Loucy (cell line): ENCODE results near the gene TEX2.
"Not testable (repeated sequence)": the region's sequence is repeated elsewhere in the genome, so short reads cannot be mapped to it uniquely, and the experiment has no call there.

Experiments
- H2AFZ ChIP-seq: fragments of 200-600 bp; sonication (generic); 2 replicates; pipeline ENCODE4 v1.6.0; 2016; ENCODE audit warnings: antibody characterized with exemption, mild to moderate bottlenecking, low read length, moderate library complexity
- H3F3A ChIP-seq: fragments of 200-600 bp; 2 replicates; pipeline ENCODE4 v1.6.0; 2016; ENCODE audit warnings: antibody characterized with exemption, low read depth, mild to moderate bottlenecking
- H3K27me3 ChIP-seq: fragments of 200-600 bp; sonication (generic); 2 replicates; pipeline ENCODE4 v1.6.1; 2014; ENCODE audit warnings: low read length, mild to moderate bottlenecking; ENCODE audit not compliant: insufficient read depth, poor library complexity, severe bottlenecking
- H3K36me3 ChIP-seq: fragments of 200-600 bp; sonication (generic); 2 replicates; pipeline ENCODE4 v1.6.1; 2016; ENCODE audit warnings: low read length; ENCODE audit not compliant: insufficient read depth
- H3K4me1 ChIP-seq: fragments of 200-600 bp; sonication (generic); 2 replicates; pipeline ENCODE4 v1.5.1; 2014; ENCODE audit warnings: low read length, mild to moderate bottlenecking; ENCODE audit not compliant: insufficient read depth, poor library complexity, severe bottlenecking
- H3K4me2 ChIP-seq: fragments of 200-600 bp; sonication (generic); 2 replicates; pipeline ENCODE4 v1.6.0; 2014; ENCODE audit warnings: antibody characterized with exemption, low read length, low read depth, mild to moderate bottlenecking; ENCODE audit not compliant: poor library complexity, severe bottlenecking
- H3K4me3 ChIP-seq: fragments of 200-600 bp; sonication (generic); 2 replicates; pipeline ENCODE4 v1.5.1; 2014; ENCODE audit warnings: low read length, mild to moderate bottlenecking, mixed read lengths; ENCODE audit not compliant: poor library complexity, severe bottlenecking
- H3K79me2 ChIP-seq: fragments of 200-600 bp; sonication (generic); 2 replicates; pipeline ENCODE4 v1.6.1; 2014; ENCODE audit warnings: low read length; ENCODE audit not compliant: insufficient read depth
- H3K9ac ChIP-seq: fragments of 200-600 bp; sonication (generic); 2 replicates; pipeline ENCODE4 v1.6.0; 2014; ENCODE audit warnings: mild to moderate bottlenecking, low read depth, low read length, moderate library complexity; ENCODE audit not compliant: poor library complexity, severe bottlenecking
- H3K9me2 ChIP-seq: fragments of 200-600 bp; sonication (generic); replicated peaks from 2 replicates; pipeline ENCODE4 v1.6.1; 2016; ENCODE audit warnings: low read depth, low read length, mixed read lengths
- H3K9me3 ChIP-seq: fragments of 200-600 bp; sonication (generic); 2 replicates; pipeline ENCODE4 v1.6.1; 2014; ENCODE audit warnings: mild to moderate bottlenecking, antibody characterized with exemption, low read length, low read depth; ENCODE audit not compliant: insufficient read depth
- H4K20me1 ChIP-seq: fragments of 200-600 bp; sonication (generic); 2 replicates; pipeline ENCODE4 v1.6.0; 2014; ENCODE audit warnings: antibody characterized with exemption, low read length, mild to moderate bottlenecking; ENCODE audit not compliant: insufficient read depth, poor library complexity, severe bottlenecking
- EZH2phosphoT487 ChIP-seq: fragments of 200-600 bp; IDR thresholded peaks from 2 replicates; pipeline ENCODE4 v1.6.1; 2018; ENCODE audit warnings: antibody characterized with exemption, mild to moderate bottlenecking, moderate library complexity, borderline replicate concordance
- TF ChIP-seq, protein P1 (sequence below): fragments of 200-600 bp; sonication (generic); conservative IDR thresholded peaks from 2 replicates; pipeline ENCODE4 v1.5.1; 2014; ENCODE audit warnings: mild to moderate bottlenecking, antibody characterized with exemption, low read length

The TEX2 gene

DNA sequence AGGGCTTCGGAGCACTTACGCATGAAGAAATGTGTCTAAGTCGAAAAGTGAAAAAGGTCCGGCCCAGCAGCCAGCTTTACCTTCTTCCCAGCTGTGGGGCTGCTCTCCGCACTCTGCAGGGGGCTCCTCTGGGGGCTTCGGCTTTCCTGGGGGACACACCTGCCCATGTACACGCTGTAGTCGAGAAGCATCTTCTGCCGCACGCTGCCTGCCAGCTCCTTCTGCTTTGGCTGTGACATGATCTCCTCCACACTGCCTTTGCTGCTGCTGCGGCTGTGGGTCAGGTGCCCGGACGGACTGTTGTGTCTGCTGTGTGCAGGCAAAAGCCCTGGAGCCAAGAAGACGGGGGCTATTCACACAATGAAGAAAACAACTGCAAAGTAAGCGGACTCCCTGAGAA is 75.0 kb downstream of the TEX2 start:
- no peak for TF ChIP-seq EZH2phosphoT487
- TF ChIP-seq, protein P1, sequence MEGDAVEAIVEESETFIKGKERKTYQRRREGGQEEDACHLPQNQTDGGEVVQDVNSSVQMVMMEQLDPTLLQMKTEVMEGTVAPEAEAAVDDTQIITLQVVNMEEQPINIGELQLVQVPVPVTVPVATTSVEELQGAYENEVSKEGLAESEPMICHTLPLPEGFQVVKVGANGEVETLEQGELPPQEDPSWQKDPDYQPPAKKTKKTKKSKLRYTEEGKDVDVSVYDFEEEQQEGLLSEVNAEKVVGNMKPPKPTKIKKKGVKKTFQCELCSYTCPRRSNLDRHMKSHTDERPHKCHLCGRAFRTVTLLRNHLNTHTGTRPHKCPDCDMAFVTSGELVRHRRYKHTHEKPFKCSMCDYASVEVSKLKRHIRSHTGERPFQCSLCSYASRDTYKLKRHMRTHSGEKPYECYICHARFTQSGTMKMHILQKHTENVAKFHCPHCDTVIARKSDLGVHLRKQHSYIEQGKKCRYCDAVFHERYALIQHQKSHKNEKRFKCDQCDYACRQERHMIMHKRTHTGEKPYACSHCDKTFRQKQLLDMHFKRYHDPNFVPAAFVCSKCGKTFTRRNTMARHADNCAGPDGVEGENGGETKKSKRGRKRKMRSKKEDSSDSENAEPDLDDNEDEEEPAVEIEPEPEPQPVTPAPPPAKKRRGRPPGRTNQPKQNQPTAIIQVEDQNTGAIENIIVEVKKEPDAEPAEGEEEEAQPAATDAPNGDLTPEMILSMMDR: no peak
- H3K9me2 ChIP-seq: no peaks in the 10 kb centered on the region
- no peak overlapping the region for H3K9ac ChIP-seq
- H3K36me3 ChIP-seq: peaks cover 8% of the 10 kb centered on the region; the same call in 1 of the 2 replicates
- H3K4me2 ChIP-seq: no peak overlapping the region
- no peaks in the 10 kb centered on the region for H3K27me3 ChIP-seq
- no peak overlapping the region for H2AFZ ChIP-seq
- H3F3A ChIP-seq: no peaks in the 10 kb centered on the region
- H3K4me3 ChIP-seq: no peak overlapping the region
- H3K9me3 ChIP-seq: no peaks in the 10 kb centered on the region
- H3K4me1 ChIP-seq: no peaks in the 10 kb centered on the region
- H3K79me2 ChIP-seq: no peaks in the 10 kb centered on the region
- H4K20me1 ChIP-seq: no peaks in the 10 kb centered on the region

DNA sequence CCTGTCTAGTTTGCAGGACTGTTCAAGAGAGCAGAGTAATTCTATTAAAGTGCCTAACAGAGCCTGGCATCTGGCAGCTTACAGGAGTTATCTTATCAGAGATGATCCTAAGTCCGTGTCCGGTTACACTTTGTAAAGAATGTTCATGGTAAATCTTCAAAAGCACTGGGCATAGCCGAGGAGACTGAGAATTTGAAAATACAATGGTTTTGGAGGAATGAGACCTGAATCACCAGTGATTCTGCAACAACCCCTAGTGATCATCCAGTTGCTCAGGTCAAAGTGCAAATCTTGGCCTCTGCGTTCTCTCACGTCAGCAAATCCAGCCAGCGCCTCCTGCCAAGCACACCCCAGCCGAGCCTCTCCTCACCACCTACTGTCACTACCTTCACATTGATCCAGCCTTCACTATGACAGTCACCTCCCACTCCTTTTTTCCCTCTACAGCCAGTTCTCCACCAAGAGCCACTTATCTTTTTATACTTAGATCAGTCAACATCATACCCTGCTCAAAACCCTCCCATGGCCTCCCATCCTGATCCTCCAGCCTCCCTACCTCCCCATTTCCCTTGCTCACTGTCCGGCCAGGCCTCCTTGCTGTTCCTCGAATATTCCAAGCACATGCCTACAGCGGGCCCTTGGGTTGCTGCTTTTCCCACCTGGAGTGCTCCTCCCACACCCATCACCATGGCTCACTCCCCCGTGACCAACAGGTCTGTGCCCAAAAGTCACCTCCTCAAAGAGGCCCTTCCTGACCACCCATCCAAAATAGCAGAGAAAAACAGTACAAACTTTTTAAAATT is 75.8 kb downstream of the TEX2 start:
- Histone ChIP-seq H2AFZ (no peak overlapping the region), H3K9me3 (no peaks in the 10 kb centered on the region), H3K36me3 (peaks cover 8% of the 10 kb centered on the region; the same call in 1 of the 2 replicates), H3K9ac (no peak overlapping the region), H4K20me1 (no peaks in the 10 kb centered on the region), H3F3A (no peaks in the 10 kb centered on the region), H3K79me2 (no peaks in the 10 kb centered on the region), H3K27me3 (no peaks in the 10 kb centered on the region), H3K4me1 (no peaks in the 10 kb centered on the region), H3K4me3 (no peak overlapping the region), H3K4me2 (no peak overlapping the region), H3K9me2 (no peaks in the 10 kb centered on the region)
- TF ChIP-seq EZH2phosphoT487: no peak
- TF ChIP-seq, protein P1: no peak

DNA sequence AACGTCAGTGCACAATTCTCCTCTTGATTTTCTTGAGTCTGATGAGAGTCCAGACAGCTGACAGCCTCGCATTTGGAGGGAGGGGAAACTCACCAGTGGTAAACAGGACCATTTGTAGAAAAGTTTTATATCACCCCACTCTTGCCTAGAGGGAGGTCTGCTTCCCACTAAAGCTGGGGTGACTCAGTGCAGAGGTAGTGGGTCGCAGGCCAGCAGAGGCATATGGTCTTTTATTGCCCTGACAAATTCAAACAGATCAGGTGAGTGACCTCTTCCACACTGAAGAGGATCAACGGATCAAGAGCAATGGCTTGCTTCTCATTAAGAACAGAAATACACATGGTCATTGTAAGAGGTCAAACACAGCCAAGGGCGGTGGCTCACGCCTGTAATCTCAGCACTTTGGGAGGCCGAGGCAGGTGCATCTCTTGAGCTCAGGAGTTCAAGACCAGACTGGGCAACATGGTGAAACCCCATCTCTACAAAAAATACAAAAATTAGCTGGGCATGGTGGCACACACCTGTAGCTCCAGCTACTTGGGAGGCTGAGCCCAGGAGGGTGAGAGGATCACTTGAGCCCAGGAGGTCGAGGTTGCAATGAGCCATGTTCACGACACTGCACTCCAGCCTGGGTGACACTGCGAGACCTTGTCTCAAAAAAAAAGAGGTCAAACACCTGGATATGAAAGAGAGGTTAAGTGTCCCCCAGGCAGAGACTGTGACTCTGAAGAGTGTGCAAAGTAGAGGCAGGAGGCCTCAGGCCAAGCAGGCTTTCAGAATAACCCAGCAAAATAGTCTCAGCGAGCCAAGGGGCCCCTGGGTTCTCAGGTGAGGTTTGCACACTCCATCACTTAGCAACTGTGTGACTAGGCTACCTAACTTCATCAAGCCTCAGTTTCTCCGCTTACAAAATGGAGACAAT is 76.6 kb downstream of the TEX2 start:
- Histone ChIP-seq H3K9me2 (no peaks in the 10 kb centered on the region), H3K79me2 (no peaks in the 10 kb centered on the region), H3K27me3 (no peaks in the 10 kb centered on the region), H3K9ac (no peak overlapping the region), H3K36me3 (peaks cover 8% of the 10 kb centered on the region; the same call in 1 of the 2 replicates), H3K4me1 (no peaks in the 10 kb centered on the region), H3K4me3 (no peak overlapping the region), H3F3A (no peaks in the 10 kb centered on the region), H2AFZ (no peak overlapping the region), H3K4me2 (no peak overlapping the region), H4K20me1 (no peaks in the 10 kb centered on the region), H3K9me3 (no peaks in the 10 kb centered on the region)
- TF ChIP-seq, protein P1: no peak
- TF ChIP-seq EZH2phosphoT487: no peak

DNA sequence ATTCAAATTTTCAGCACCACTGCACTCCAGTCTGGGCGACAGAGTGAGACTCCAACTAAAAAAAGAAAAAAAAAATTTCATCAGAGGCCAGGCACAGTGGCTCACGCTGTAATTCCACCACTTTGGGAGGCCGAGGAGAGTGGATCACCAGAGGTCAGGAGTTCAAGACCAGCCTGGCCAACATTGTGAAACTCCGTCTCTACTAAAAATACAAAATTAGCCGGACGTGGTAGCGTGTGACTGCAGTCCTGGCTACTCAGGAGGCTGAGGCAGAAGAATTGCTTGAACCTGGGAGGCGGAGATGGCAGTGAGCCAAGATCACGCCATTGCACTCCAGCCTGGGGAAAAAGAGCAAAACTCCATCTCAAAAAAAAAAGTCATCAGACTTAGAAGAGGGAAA is 77.5 kb downstream of the TEX2 start:
- H3F3A ChIP-seq, H3K9ac ChIP-seq, H3K9me2 ChIP-seq, H2AFZ ChIP-seq, H3K79me2 ChIP-seq, H3K27me3 ChIP-seq, H4K20me1 ChIP-seq, H3K36me3 ChIP-seq, H3K4me2 ChIP-seq, H3K9me3 ChIP-seq, H3K4me1 ChIP-seq, H3K4me3 ChIP-seq: not testable (repeated sequence)
